Measurements from ENCODE around the gene NENF.
"Not testable (repeated sequence)": the region's sequence is repeated elsewhere in the genome, so short reads cannot be mapped to it uniquely, and the experiment has no call there.

The NENF gene

GRCh38 chr1:212461916-212462660, 29.4 kb downstream of the NENF start:
- no peak for DNase-seq

DNA sequence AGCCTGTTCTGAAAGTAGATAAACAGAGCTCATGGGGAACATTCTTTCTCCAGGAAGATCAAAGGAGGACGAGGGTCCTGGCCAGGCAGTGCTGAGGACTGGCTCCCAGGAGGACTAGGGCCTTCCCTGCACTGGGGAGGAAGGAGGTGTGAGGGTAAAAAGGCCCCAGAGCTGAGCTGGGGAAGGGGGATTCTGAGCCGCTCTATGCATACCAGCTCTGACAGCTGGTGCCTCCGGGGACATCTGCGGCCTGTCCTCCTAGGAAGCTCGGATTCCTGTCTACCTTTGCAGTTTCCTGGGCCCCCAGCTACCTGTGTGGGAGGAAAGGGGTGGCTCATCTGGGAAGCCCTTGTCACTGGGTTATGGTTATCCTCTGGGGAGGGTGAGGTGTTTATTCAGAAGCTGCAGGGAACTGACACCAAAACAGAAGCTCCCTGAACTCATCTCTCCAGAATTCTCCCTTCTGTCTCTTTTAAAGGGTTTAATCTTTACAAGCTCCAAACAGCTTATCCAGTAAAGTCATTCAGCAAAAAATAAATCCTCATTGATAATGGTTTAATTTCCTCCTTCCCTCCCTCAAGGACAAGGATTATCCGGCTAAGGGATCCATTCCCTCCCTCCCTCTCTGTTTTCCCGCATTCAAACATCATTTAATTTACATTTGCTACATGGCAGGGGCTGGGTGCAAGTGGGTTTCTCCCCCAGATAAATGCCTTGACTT, 31.0 kb downstream of the NENF start:
- DNase-seq: no peak

DNA sequence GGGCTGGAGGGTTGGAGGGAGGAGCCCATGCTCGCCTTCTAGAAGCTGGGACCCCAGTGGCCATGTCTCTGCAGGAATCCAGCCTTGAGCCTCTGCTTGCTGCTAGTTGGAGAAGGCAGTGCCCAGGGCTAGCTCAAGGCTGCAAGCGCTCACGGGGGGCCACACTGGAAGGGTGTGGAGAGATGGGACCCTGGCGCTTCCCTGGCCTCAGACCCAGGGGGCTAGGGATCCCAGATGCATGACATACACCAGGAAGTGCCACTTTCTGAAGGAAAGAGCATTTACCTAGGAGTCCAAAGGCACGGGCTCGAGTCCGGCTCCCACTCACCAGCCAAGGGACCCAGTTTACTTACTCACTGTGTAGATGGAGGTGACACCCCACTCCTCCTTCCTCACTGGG, 32.6 kb downstream of the NENF start:
- DNase-seq: no peak

DNA sequence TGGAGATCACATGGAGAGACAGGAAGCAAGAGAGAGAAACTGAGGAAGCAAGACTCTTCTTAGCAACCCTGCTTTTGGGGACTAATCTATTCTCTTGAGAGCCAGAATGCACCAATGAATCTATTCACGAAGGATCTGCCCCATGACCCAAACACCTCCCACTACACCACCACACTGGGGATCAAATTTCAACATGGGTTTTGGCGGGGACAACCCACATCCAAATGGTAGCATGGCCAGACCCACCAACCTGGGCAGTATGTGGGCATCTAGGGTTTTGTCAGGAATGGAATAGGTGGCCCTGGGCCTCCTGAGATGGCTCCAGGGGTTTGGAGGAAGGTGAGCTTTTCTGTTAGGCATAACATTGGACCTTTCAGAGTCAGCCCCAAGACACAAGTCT, 33.7 kb downstream of the NENF start:
- no peak for DNase-seq

GRCh38 chr1:212466898-212467650, 34.4 kb downstream of the NENF start:
- no peak for DNase-seq

DNA sequence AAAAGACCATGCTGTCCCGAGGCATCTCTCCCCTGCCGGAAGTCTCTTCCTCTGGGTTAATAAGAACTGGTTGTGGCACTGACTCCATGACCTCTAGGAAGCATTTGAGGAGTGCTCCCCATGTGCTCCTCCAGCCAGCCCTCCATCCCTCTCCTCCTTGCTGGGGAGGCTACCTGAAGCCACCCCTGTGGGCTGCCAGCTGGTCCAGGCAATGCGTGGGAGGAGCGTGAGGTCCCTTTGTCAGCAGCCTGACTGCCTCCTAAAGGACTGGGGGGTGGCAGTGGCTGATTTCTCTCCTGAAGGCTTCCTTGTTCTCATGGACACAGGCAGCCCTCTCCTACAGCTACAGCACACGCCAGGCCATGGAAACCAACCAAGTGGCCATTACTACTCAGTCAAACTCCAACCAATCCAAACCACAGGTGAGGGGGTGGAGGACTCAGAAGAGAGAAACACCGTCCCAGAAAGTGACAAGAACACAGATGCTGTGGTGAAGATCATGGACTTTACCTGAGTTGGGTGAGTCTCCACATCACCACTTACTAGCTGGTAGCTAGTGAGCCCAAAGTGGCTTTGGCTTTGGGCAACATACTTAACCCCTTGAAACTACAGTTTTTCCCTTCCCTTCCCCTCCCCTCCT, 35.2 kb downstream of the NENF start:
- DNase-seq: no peak

GRCh38 chr1:212470059-212470458, 37.3 kb downstream of the NENF start:
- DNase-seq: no peak

- no peak for DNase-seq
These were observed 38.6 kb downstream of the NENF start for GRCh38 chr1:212471286-212471685.

DNA sequence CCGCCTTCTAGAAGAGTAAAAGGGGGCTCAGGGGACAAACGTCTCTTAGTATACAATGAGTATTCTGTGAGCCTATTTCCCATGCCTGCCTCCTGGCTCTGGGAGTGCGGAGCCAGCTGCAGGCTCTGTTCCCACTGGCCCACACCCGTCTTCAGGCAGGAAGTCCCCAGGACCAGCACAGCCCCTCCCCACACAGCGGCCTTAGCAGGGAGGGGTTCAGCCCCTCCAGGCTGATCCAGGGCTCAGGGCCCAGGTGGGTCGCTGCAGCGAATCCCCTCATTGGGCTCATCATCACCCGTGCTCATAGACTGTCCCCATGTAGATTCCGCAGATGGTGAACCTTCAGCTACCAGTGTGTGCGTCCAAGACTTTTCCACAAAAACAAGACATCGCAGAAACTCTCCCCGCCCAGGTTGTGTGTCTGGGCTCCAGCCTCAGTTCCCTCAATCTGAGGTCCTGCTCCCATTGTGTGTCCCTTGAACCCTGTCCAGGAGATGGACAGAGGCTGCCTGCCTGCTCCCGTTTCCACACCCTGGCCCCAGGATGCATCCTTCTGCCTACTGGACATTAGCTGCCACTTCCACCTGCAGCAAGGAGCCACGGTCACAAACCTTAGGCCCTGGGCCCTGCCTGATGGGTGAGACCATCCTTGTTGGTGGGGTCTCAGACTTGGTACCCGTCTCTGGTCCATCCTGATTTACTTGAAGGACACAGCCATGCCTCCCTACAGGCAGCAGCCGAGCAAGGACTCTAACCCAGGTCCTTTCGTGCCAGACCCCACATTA, 39.4 kb downstream of the NENF start:
- DNase-seq: no peak

- no peak for DNase-seq
These were observed 41.0 kb downstream of the NENF start for GRCh38 chr1:212473729-212474128.

GRCh38 chr1:212475151-212475550, 42.4 kb downstream of the NENF start:
- no peak for DNase-seq

DNA sequence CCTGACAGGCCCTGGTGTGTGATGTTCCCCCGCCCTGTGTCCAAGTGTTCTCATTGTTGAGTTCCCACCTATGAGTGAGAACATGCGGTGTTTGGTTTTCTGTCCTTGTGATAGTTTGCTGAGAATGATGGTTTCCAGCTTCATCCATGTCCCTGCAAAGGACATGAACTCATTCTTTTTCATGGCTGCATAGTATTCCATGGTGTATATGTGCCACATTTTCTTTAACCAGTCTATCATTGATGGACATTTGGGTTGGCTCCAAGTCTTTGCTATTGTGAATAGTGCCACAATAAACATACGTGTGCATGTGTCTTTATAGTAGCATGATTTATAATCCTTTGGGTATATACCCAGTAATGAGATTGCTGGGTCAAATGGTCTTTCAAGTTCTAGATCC, 43.1 kb downstream of the NENF start:
- not testable (repeated sequence) for DNase-seq

GRCh38 chr1:212477014-212477679, 44.4 kb downstream of the NENF start:
- DNase-seq: peak; percentile 75

GRCh38 chr1:212477680-212478466, 45.2 kb downstream of the NENF start:
- no peak for DNase-seq

DNA sequence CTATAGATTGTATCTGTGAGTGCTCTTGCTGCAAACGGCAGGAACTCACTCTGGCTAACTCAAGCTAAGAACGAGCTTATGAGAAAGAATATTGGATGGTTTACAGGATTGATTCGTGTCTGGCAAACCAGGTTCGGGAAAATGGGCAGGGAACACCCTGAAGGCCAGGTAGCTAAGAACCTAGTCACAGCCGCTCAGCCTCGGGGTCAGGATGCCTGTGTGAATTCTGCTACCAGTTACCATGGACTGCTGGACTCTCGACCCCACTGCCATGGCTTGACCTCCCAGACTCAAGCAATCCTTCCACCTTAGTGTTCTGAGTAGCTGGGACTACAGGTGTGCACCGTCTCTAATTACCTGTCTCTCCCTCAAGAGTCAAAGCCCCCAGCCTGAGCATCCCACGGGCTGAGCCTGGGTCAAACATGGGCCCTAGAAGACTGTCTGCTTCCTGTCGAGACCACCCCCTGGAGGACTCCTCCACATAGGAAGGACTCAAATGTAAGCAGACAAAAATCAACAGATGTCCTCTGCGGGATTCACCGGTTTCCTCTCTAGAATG, 45.8 kb downstream of the NENF start:
- DNase-seq: no peak

DNA sequence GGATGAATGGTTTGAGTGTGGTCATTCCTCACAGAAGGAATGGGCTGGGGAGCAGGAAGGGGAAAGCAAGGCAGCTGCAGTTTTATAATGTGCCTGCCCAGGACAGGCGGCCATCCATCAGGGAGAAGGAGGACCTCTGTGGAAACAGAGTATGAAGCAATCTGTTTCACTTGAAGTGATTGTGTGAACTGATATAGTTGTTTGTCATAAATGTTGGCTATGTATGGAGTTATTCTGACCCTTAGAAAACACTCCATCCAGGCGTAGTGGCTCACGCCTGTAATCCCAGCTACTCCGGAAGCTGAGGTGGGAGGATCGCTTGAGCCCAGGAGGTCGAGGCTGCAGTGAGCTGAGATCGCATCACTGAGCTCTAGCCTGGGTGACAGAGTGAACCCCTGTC, 46.5 kb downstream of the NENF start:
- DNase-seq: no peak

GRCh38 chr1:212480711-212481437, 48.2 kb downstream of the NENF start:
- DNase-seq: not testable (repeated sequence)

- DNase-seq: no peak
These were observed 48.7 kb downstream of the NENF start for GRCh38 chr1:212481438-212481767.

DNA sequence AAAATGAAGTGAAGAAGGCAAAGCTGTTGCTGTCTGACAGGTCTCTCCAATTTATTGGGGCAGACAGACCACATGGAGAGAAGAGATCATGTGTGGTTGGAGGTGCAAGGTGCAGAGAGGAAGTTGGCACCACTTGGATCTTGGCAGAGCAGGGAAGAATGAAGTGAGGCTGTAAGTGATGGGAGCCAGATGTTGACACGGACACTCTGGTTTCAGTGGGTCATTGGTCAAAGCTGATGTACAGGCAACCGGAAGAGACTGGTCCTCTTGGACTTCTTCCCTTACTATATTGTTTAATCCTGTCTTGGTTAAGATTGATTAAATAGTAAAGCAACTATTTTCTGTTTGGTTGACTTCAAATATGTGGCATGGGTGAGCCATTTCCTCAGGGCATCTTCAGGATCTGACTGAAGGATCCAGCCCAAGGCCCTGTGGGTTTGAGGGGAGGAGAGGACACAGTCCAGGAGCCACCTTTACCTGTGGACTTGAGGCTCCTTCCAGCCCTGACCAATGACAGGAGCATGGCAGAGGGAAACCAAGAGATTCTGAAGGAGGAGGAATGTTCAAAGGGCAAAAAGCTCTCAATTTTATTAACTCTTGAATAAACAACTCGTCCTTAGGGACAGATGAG, 49.4 kb downstream of the NENF start:
- no peak for DNase-seq
